Body of pancreas (tissue), 4 donors: ENCODE data around the gene PGF.

Experiments
- POLR2A ChIP-seq, 3 donors: fragments of 450-650 bp; IDR thresholded peaks; one replicate each; pipeline ENCODE4 v1.6.1; 2016; ENCODE audit warnings: antibody characterized with exemption in 3 of 3, mild to moderate bottlenecking in 2 of 3
- TF ChIP-seq, protein P1 (sequence below), 7 experiments: fragments of 450-650 bp in 4 of 7; fragments of 200-600 bp in 3 of 7; sonication (generic) in 3 of 7; IDR thresholded peaks; one replicate each; pipeline ENCODE4 v1.5.1; 2016 to 2019; ENCODE audit warnings: antibody characterized with exemption in 7 of 7

DNA sequence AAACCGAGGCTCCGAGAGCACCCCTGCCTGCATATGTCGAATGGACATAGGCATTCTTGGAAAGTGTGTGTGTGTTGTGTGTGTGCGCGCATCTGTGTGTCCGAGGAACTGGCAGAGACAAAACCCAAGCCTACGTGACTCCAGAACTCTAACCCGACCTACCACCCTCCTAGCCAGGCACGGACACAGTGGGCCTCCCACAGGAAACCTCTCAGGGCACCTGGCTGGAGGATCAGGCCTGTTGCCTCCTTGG, 556 bp upstream of the PGF start:
- no peak for TF ChIP-seq POLR2A (IDR thresholded peaks at IDR 0.05)
- TF ChIP-seq, protein P1, sequence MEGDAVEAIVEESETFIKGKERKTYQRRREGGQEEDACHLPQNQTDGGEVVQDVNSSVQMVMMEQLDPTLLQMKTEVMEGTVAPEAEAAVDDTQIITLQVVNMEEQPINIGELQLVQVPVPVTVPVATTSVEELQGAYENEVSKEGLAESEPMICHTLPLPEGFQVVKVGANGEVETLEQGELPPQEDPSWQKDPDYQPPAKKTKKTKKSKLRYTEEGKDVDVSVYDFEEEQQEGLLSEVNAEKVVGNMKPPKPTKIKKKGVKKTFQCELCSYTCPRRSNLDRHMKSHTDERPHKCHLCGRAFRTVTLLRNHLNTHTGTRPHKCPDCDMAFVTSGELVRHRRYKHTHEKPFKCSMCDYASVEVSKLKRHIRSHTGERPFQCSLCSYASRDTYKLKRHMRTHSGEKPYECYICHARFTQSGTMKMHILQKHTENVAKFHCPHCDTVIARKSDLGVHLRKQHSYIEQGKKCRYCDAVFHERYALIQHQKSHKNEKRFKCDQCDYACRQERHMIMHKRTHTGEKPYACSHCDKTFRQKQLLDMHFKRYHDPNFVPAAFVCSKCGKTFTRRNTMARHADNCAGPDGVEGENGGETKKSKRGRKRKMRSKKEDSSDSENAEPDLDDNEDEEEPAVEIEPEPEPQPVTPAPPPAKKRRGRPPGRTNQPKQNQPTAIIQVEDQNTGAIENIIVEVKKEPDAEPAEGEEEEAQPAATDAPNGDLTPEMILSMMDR (IDR thresholded peaks at IDR 0.05): no peak
